Measurements from ENCODE around the gene KIF20A.
"Not testable (repeated sequence)": the region's sequence is repeated elsewhere in the genome, so short reads cannot be mapped to it uniquely, and the experiment has no call there.

The KIF20A gene

DNA sequence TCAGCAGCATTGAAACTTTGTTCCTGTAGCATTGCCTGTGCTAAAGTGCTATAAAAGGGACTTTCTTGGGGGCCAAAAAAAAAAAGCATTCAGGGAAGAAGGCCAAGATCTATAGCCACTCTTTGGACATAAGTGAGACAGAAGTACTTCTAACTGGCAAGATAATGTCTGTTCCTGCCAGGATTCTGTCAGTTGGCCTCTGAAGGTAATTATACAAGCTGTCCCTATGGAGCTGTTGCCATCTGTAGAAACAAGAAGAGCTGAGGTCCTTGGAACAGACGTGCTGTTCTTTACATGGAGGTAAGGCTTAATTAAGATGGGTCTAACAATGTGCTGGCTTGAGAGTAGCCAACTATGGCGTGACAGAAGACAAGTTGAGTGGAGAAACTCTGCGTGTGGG lies 9.7 kb downstream of the KIF20A start:
- DNase-seq, result peak; percentile 20

DNA sequence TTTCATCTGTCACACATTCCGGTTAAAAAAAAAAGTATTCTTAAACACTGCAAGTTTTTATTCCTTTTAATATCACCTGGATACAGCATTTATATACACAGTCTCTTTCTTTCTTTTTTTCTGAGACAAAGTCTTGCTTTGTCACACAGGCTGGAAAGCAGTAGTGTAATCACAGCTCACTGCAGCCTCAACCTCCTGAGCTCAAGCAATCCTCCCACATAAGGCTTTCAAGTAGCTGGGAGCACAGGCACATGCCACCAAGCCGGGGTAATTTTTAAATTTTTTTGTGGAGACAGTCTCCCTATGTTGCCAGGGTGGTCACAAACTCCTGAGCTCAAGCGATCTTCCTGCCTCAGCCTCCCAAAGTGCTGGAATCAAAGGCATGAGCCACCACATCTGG lies 13.9 kb downstream of the KIF20A start:
- DNase-seq, result no peak

DNA sequence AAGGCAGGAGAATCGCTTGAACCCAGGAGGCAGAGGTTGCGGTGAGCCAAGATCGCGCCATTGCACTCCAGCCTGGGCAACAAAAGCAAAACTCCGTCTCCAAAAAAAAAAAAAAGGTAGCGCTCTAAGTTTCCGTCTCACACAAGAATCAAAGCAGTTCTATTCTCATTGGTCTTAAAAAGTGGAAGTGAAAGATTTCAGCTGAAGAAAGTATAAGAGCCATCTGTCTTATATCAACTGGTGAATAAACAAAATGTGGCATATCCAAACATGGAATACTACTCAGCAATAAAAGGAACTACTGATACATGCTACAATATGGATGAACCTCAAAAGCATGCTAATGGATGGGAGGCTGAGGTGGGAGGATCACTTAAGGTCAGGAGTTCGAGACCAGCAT lies 14.9 kb downstream of the KIF20A start:
- DNase-seq, result not testable (repeated sequence)

DNA sequence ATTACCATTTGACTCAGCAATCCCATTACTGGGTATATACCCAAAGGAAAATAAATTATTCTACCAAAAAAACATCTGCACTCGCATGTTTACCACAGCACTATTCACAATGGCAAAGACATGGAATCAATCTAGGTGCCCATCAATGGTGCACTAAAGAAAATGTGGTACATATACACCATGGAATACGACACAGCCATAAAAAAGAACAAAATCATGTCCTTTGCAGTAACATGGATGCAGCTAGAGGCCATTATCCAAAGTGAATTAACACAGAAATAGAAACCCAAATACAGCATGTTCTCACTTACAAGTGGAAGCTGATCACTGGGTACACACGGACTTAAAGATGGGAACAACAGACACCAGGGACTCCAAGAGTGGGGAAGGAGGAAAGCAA lies 32.1 kb downstream of the KIF20A start:
- no peak for DNase-seq

DNA sequence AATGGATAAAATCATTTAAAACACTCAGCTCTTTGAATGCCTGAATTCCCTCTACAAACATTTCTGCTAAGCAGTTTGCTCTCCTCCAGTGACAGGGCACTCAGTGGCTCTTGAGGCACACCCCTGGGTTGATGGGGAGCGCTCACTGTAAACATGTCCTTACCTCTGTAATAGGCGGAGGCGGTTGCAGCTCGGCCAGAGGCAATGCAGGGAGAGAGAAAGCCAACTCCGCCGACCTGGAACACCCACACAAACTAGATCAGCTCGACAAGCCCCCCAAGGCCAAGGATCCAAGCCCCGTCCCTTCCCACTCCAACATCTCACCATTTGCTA lies 33.9 kb downstream of the KIF20A start:
- no peak for DNase-seq

DNA sequence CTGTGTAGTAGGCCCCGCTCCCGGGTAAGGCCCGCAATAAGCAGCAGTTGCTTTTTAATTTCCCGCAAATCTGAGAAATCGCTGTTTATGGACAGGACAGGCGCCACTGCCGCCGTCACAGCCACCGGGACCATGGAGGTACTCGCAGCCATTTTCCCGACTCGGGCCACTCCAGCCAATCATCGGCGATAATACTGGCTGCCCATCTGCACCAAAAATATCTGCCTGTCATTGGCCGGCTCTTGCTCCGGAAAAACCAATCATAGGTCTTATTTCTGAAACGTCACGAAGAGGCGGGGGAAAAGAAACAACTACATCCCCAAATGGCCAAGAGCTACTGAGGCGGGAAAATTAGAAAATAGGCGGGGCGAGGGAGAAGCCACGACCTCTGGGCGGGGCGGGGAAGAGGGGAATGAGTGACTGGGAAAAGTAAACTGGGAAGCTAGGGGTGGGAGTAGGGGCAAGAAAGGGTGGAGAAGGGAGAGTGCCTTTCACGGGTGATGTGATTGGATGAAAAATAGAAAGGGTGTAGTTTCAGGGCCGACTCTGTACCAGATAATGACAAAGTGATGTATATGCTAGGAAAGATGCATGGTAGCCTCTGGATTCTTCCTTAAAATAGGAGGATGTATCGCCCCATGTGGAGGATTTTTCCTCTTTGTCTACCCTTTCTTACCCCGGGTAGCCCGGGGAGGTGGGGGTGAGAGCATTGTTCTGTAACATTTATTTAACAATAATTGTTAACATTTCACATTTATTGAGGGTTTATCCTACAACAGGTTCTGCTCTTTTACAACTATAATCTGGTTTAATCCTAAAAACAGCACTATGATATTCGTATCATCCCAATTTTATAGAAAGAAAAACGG lies 34.5 kb downstream of the KIF20A start, which contains the start of gene CDC23:
Gene CDC23 (minus strand): TSS at position 163 of the 869 bp plus-strand sequence. CDS start 11 bp downstream, at position 152.
- DNase-seq, result peak; percentile 98

DNA sequence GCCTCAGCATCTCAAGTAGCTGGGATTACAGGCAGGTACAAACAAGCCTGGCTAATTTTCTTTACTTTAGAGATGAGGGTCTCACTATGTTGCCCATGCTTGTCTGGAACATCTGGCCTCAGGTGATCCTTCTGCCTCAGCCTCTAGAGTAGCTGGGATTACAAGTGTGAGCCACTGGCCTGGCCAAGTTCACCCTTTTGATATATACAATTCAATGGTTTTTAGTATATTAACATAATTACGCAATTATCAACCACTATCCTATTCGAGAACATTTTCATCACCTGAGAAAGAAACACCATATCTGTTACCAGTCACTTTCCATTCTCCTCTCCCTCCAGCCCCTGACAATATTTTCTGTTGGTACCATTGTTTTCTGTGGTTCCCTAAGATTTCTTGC lies 37.9 kb downstream of the KIF20A start:
- DNase-seq, result no peak

DNA sequence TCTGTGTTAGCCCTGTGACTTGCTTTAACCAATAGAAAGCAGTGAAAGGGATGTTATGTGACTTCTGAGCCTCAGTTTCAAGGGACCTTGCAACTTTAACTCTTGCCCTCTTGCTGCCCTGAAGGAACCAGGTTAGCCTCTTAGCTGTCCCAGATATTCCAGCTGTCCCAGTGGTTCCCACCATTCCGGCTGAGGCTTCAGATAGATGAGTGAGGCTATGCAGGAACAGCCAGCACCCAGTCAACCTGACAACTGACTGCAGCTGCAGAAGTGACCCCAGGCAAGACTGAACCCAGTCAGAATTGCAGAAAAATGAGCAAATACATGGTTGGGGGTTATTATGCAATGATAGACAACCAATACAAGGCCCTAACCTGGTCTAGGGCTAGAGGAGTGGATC lies 44.6 kb downstream of the KIF20A start:
- DNase-seq, result no peak

DNA sequence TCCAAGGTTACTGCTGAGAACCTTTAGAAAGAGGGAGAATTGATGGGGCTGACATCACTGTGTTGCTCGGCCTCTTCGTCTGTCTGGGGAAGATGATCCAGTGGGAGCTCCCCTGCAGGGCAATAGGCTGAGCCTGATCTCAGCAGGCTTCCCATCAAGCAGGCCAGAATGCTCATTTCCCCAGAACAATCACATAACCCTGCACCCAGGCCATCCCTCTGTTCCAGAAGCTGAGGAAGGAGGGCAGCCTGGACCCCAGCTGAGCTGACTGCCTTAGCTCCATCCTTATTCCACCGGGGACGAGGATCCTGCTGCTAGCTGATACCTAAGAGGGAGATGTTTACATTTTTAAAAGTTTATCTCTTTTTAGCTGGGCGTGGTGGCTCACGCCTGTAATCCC lies 45.8 kb downstream of the KIF20A start:
- no peak for DNase-seq

DNA sequence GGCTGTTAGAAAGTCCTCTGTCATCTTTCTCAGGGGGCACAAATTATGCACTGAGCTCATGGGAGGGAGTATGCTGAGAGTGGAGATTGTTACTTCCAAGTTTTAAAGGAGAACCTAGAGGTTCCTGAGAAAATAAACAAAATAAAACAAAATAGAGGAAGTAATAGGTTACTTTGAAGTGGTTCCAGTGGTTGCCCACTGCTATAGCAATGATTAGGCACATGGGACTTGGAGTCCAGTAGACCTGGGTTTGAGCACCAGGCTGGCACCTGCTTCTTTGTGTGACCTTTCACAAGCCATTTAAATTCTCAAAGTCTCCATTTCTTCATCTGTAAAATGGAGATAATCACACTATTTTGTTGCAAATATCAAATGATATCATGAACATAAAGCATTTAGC lies 48.0 kb downstream of the KIF20A start:
- DNase-seq, result no peak

DNA sequence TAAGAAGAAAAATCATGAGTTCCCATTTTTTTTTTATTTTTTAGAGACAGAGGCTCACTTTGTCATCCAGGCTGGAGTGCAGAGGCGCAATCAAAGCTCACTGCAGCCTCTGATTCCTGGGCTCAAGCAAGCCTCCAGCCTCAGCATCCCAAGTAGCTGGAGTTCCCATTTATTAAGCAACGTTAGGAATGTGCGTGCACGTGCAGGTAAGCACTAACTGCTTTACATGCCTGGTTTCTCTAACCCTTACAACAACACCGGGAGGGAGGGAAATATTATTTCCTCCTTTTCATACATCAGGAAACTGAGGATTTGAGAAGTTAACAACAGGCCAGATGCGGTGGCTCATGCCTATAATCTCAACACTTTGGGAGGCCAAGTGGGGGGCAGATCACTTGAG lies 50.5 kb downstream of the KIF20A start:
- DNase-seq, result no peak

DNA sequence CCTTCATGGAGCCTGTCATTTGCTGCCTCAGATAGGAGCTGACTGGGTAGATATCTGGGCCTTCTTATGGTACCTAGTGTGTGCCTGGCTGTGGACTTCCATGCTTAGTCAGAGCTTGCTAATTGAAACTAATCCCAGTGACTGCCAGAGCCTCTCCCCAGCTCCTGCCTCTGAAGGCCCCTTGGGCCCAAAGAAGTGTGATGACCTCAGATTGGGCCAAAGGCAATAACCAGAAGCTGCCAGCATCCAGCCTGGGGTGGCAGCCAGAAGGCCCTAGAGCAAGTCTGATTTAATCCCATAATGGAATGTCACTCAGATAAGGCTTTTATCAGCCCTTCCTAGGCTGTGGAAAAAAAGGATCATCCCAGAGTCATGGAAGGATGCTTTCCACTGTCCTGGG lies 51.3 kb downstream of the KIF20A start:
- no peak for DNase-seq

DNA sequence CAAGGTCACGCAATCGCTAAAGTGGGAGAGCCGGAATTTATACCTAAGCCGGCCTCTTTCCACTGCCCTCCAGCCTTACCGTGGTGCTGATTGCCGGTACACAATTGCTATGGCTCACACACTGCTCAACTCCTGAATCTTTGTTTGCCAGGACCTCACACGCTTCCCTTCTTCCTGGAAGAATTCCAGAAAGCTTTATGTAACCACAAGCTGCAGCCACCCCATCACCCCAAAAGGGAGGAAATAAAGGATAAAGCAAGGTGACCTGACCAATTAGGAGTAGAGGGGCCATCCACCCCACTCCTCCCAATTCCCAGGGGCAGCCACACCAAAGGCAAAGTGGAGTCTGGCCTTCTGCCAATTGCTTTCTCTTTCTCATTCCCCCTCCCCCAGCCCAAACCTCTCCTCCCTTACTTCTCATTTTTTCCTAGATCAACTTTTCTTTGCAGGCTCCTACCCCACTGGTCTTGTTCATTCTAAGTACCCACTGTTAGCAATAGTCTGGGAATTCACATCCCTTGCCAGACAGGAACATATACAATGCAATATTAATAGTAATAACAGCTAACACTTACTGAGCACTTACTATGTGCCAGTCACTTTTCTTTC lies 52.2 kb downstream of the KIF20A start:
- no peak for DNase-seq

DNA sequence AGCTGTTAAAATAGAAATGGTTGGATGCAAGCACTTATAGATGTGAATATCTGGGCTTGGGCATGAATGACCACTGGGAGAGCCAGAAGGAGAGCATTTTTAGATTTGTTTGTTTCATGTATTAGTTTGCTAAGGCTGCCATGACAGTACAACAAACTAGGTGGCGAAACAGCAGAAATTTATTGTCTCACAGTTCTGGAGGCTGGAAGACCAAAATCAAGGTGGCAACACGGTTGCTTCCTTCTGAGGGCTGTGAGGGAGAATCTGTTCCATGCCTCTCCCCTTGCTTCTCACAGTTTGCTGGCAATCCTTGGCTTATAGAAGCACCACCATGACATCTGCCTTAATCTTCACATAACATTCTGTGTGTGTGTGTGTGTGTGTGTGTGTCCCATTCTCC lies 54.4 kb downstream of the KIF20A start:
- no peak for DNase-seq

DNA sequence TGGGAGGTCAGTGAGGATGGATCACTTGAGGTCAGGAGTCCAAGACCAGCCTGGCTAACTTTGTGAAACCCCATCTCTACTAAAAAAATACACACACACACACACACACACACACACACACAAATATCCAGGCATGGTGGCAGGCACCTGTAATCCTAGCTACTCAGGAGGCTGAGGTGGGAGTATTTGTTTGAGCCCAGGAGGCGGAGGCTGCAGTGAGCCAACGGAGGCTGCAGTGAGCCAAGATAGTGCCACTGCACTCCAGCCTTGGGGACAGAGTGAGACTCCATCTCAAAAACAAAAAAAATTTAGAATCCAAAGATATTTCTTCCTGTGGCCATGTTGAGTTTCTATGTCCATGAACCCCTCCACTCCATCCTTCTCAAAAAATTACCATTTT lies 55.7 kb downstream of the KIF20A start:
- DNase-seq, result no peak
